Muscle of leg (tissue), 11 donors: ENCODE results near the gene ATXN7. TPM values are rescaled to one million over a fixed set of nuclear protein-coding genes. Genes with fewer than 3 reads are reported as not detected.

ENCODE experiments used
- DNase-seq: peaks from one replicate; pipeline ENCODE4 v3.0.0; 2013
- H3K27ac ChIP-seq: one replicate; pipeline ENCODE4 v1.5.1; 2013; ENCODE audit warnings: mild to moderate bottlenecking, low read length, control low read depth
- H3K27me3 ChIP-seq: one replicate; pipeline ENCODE4 v1.6.1; 2013; ENCODE audit warnings: low read length; ENCODE audit not compliant: control insufficient read depth, insufficient read depth
- H3K36me3 ChIP-seq: one replicate; pipeline ENCODE4 v1.6.1; 2013; ENCODE audit warnings: low read length; ENCODE audit not compliant: control insufficient read depth, insufficient read depth
- H3K4me1 ChIP-seq: one replicate; pipeline ENCODE4 v1.6.1; 2013; ENCODE audit warnings: low read length; ENCODE audit not compliant: control insufficient read depth, insufficient read depth
- H3K4me3 ChIP-seq: one replicate; pipeline ENCODE4 v1.5.1; 2013; ENCODE audit warnings: low read length, control low read depth
- H3K9me3 ChIP-seq: replicated peaks from 2 replicates; pipeline ENCODE4 v1.6.1; 2013; ENCODE audit warnings: low read depth, low read length; ENCODE audit not compliant: control insufficient read depth
- WGBS: methylation state at CpG from one replicate; pipeline ENCODE4 v1.1.5; 2013; ENCODE audit warnings: missing lambda C conversion rate; ENCODE audit not compliant: insufficient coverage; 5-methylcytosine and 5-hydroxymethylcytosine counted together
- polyA plus RNA-seq, 8 donors: library from polyadenylated mRNA; unstranded; fragments of 120-200 nt; gene quantifications; one replicate each; pipeline versions ENCODE4 v1.2.1 to v1.2.3, GENCODE V29; 2013; ENCODE audit warnings: inconsistent platforms in 1 of 8, low replicate concordance in 1 of 8; ENCODE audit not compliant: insufficient read length in 8 of 8, insufficient read depth in 1 of 8
- total RNA-seq: library from RNA; stranded (reverse); fragments of 120-200 nt; gene quantifications from one replicate; pipeline ENCODE4 v1.2.4, GENCODE V29; 2013

Gene ATXN7
- total and polyA plus RNA-seq, 9 donors = 8.1 to 13.6 (median 9.5) TPM

GRCh38 chr3:63875510-63875909, 11.8 kb downstream of the ATXN7 start:
- no peak for DNase-seq
- H3K9me3 ChIP-seq = no peaks in the 10 kb centered on the region
- no peaks in the 10 kb centered on the region for H3K4me1 ChIP-seq
- H3K27me3 ChIP-seq = no peaks in the 10 kb centered on the region
- H3K27ac ChIP-seq = no peak overlapping the region
- WGBS = no CpG with 5 or more reads among the region's 2 CpGs
- H3K36me3 ChIP-seq = peaks cover 2% of the 10 kb centered on the region
- no peak overlapping the region for H3K4me3 ChIP-seq

- no CpG with 5 or more reads among the region's 3 CpGs for WGBS
- no peak overlapping the region for H3K27ac ChIP-seq
- no peaks in the 10 kb centered on the region for H3K4me1 ChIP-seq
- no peak for DNase-seq
- peaks cover 2% of the 10 kb centered on the region for H3K36me3 ChIP-seq
- H3K4me3 ChIP-seq = no peak overlapping the region
- no peaks in the 10 kb centered on the region for H3K9me3 ChIP-seq
- no peaks in the 10 kb centered on the region for H3K27me3 ChIP-seq
Observed at GRCh38 chr3:63876260-63876659, 12.6 kb downstream of the ATXN7 start.

- H3K4me3 ChIP-seq = no peak overlapping the region
- no peaks in the 10 kb centered on the region for H3K9me3 ChIP-seq
- H3K27ac ChIP-seq = no peak overlapping the region
- DNase-seq = no peak
- WGBS = no CpG with 5 or more reads among the region's 3 CpGs
- H3K27me3 ChIP-seq = no peaks in the 10 kb centered on the region
- H3K4me1 ChIP-seq = no peaks in the 10 kb centered on the region
- peaks cover 2% of the 10 kb centered on the region for H3K36me3 ChIP-seq
Observed at GRCh38 chr3:63877737-63878393, 14.2 kb downstream of the ATXN7 start.

- Histone ChIP-seq H3K27me3 (no peaks in the 10 kb centered on the region), H3K9me3 (no peaks in the 10 kb centered on the region), H3K4me3 (no peak overlapping the region), H3K4me1 (no peaks in the 10 kb centered on the region), H3K27ac (no peak overlapping the region), H3K36me3 (peaks cover 2% of the 10 kb centered on the region)
- DNase-seq = no peak
- WGBS = 83% methylated on average over 1 of the region's 2 CpGs
Observed at GRCh38 chr3:63878394-63879060, 14.9 kb downstream of the ATXN7 start.

GRCh38 chr3:63880653-63881052, 17.0 kb downstream of the ATXN7 start:
- no peak overlapping the region for H3K4me3 ChIP-seq
- no CpG with 5 or more reads among the region's 5 CpGs for WGBS

GRCh38 chr3:63886858-63887257, 23.2 kb downstream of the ATXN7 start:
- Histone ChIP-seq H3K27ac (no peak overlapping the region), H3K27me3 (no peaks in the 10 kb centered on the region), H3K36me3 (peaks cover 2% of the 10 kb centered on the region), H3K4me1 (no peaks in the 10 kb centered on the region), H3K9me3 (no peaks in the 10 kb centered on the region), H3K4me3 (no peak overlapping the region)
- DNase-seq = no peak
- WGBS = 81% methylated on average over 3 of the region's 3 CpGs

More at GRCh38 chr3:63880653-63881052, 17.0 kb downstream of the ATXN7 start:
- no peaks in the 10 kb centered on the region for H3K36me3 ChIP-seq
- H3K9me3 ChIP-seq = no peaks in the 10 kb centered on the region
- no peaks in the 10 kb centered on the region for H3K27me3 ChIP-seq
- no peak overlapping the region for H3K27ac ChIP-seq
- no peak for DNase-seq
- no peaks in the 10 kb centered on the region for H3K4me1 ChIP-seq

GRCh38 chr3:63891518-63891917, 27.9 kb downstream of the ATXN7 start:
- WGBS = 90% methylated on average over 2 of the region's 5 CpGs
- no peak for DNase-seq
- H3K4me1 ChIP-seq = no peaks in the 10 kb centered on the region

GRCh38 chr3:63892773-63893352, 29.2 kb downstream of the ATXN7 start:
- DNase-seq = no peak
- no CpG with 5 or more reads among the region's 1 CpG for WGBS
- Histone ChIP-seq H3K27ac (no peak overlapping the region), H3K36me3 (peaks cover 2% of the 10 kb centered on the region), H3K4me3 (no peak overlapping the region), H3K4me1 (no peaks in the 10 kb centered on the region), H3K27me3 (no peaks in the 10 kb centered on the region), H3K9me3 (no peaks in the 10 kb centered on the region)

More at GRCh38 chr3:63891518-63891917, 27.9 kb downstream of the ATXN7 start:
- H3K27ac ChIP-seq = no peak overlapping the region
- no peak overlapping the region for H3K4me3 ChIP-seq
- peaks cover 2% of the 10 kb centered on the region for H3K36me3 ChIP-seq
- no peaks in the 10 kb centered on the region for H3K9me3 ChIP-seq
- no peaks in the 10 kb centered on the region for H3K27me3 ChIP-seq

GRCh38 chr3:63895422-63896189, 31.9 kb downstream of the ATXN7 start:
- no peaks in the 10 kb centered on the region for H3K9me3 ChIP-seq
- WGBS = no CpG with 5 or more reads among the region's 5 CpGs
- no peak for DNase-seq
- no peaks in the 10 kb centered on the region for H3K4me1 ChIP-seq
- H3K27ac ChIP-seq = no peak overlapping the region
- H3K4me3 ChIP-seq = no peak overlapping the region
- H3K36me3 ChIP-seq = peaks cover 16% of the 10 kb centered on the region
- H3K27me3 ChIP-seq = no peaks in the 10 kb centered on the region
